Smooth muscle cell (in vitro differentiated cells): Measurements from ENCODE around the gene MR1. TPM values are rescaled to one million over a fixed set of nuclear protein-coding genes. Genes with fewer than 3 reads are reported as not detected.
A peak's percentile ranks its signal among the peaks of the same experiment; 100 is the strongest.

Source experiments
- DNase-seq: peaks from one replicate; lab custom pipeline; 2025; ENCODE audit not compliant: unreplicated experiment; lab: John Stamatoyannopoulos, UW
- H2AFZ ChIP-seq: fragments of 200-600 bp; sonication (generic); 2 replicates; pipeline ENCODE4 v1.6.0; 2016; ENCODE audit warnings: antibody characterized with exemption, low read depth, mild to moderate bottlenecking
- H3F3A ChIP-seq: fragments of 200-600 bp; sonication (generic); 2 replicates; pipeline ENCODE4 v1.6.0; 2017; ENCODE audit warnings: antibody characterized with exemption, low read depth
- H3K27ac ChIP-seq: fragments of 200-600 bp; sonication (generic); 2 replicates; pipeline ENCODE4 v1.5.1; 2016; ENCODE audit warnings: low read depth, mild to moderate bottlenecking
- H3K27me3 ChIP-seq: fragments of 200-600 bp; sonication (generic); 2 replicates; pipeline ENCODE4 v1.6.1; 2016; ENCODE audit warnings: low read depth, mild to moderate bottlenecking
- H3K36me3 ChIP-seq: fragments of 200-600 bp; sonication (generic); 2 replicates; pipeline ENCODE4 v1.5.1; 2016; ENCODE audit warnings: low read depth
- H3K4me1 ChIP-seq: fragments of 200-600 bp; sonication (generic); 2 replicates; pipeline ENCODE4 v1.5.1; 2016; ENCODE audit warnings: low read depth
- H3K4me2 ChIP-seq: fragments of 200-600 bp; sonication (generic); 2 replicates; pipeline ENCODE4 v1.6.0; 2016; ENCODE audit warnings: mild to moderate bottlenecking
- H3K4me3 ChIP-seq: fragments of 200-600 bp; sonication (generic); 2 replicates; pipeline ENCODE4 v1.5.1; 2016; ENCODE audit warnings: mild to moderate bottlenecking
- H3K79me2 ChIP-seq: fragments of 200-600 bp; sonication (generic); 2 replicates; pipeline ENCODE4 v1.6.0; 2016; ENCODE audit warnings: low read depth, mild to moderate bottlenecking
- H3K9ac ChIP-seq: fragments of 200-600 bp; sonication (generic); 2 replicates; pipeline ENCODE4 v1.6.0; 2016; ENCODE audit warnings: low read depth
- H3K9me3 ChIP-seq: fragments of 200-600 bp; sonication (generic); replicated peaks from 2 replicates; pipeline ENCODE4 v1.5.1; 2016; ENCODE audit warnings: low read depth
- H4K20me1 ChIP-seq: fragments of 200-600 bp; sonication (generic); 2 replicates; pipeline ENCODE4 v1.6.0; 2016; ENCODE audit warnings: low read depth
- WGBS: methylation state at CpG from one replicate; pipeline ENCODE4 v1.1.7; 2016; ENCODE audit warnings: low lambda C conversion rate; 5-methylcytosine and 5-hydroxymethylcytosine counted together
- polyA plus RNA-seq: library from polyadenylated mRNA; unstranded; fragments of >200 nt; fragmentation: Nextera tagmentation; extraction: Ambion mirVana; gene quantifications from 2 replicates; pipeline ENCODE4 v1.2.1, GENCODE V29; 2016
- total RNA-seq: library from RNA; depleted of rRNA; stranded (reverse); fragments of >200 nt; gene quantifications from 2 replicates; pipeline ENCODE4 v1.2.3, GENCODE V29; 2014
- TF ChIP-seq, protein P1 (sequence below): fragments of 200-600 bp; sonication (generic); IDR thresholded peaks from 2 replicates; pipeline ENCODE4 v1.5.1; 2017; ENCODE audit warnings: borderline replicate concordance, mild to moderate bottlenecking, antibody characterized with exemption; ENCODE audit not compliant: insufficient read depth, poor library complexity, severe bottlenecking

MR1 gene
- total and polyA plus RNA-seq, 2 experiments from 2014 or later = 0.26 to 2.1 TPM

DNA sequence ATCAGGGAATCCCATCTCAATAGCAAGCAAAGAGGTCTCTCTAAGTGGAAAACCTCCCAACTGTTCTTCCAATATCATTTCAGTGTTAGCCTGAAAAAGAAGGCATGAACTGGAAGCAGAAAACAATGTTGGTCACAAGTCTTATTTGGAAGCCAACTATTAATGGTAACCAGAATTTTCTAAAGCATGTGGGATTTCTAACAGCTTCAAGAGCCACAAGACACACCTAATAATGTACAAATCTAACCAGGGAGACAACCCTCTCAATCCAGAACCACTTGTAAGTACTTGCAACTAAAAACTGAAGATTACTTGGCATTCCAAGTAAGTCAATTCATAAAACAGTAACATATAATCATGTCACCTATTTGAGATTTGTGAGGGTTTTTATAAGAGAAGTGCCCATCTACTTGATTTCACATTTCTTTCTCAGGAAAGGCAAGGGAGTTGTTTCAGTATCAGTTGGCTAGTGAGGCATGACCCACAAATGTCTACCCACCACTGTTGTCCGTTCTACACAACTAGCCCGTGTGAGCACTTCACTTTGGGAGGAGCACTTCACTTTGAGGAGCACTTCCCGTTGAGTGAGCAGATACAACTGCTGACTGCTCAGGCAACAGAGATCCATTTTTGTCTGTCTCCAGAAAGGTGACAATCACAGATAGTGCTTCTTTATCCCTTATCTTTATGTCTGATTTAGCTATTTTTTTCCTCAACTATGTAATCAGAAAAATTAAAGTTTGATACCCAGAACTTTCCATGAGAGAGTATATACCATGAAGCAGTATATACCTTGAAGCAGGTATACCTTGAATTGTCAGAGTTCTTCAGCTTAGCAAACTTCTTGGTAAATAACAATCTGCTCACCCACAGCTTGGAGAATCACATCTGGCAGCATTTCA is 22.2 kb upstream of the MR1 start:
- 92% methylated on average over 3 of the region's 3 CpGs for WGBS
- Histone ChIP-seq H4K20me1 (peaks cover 98% of the 10 kb centered on the region), H3K27ac (peak overlapping the region; percentile 22), H3K79me2 (peaks cover 95% of the 10 kb centered on the region), H3F3A (no peaks in the 10 kb centered on the region), H3K27me3 (no peaks in the 10 kb centered on the region), H3K4me3 (no peak overlapping the region), H3K9me3 (no peaks in the 10 kb centered on the region), H3K4me1 (no peaks in the 10 kb centered on the region), H2AFZ (no peak overlapping the region), H3K9ac (no peak overlapping the region), H3K36me3 (no peaks in the 10 kb centered on the region), H3K4me2 (peak overlapping the region; percentile 11)
- DNase-seq = no peak
- TF ChIP-seq, protein P1, sequence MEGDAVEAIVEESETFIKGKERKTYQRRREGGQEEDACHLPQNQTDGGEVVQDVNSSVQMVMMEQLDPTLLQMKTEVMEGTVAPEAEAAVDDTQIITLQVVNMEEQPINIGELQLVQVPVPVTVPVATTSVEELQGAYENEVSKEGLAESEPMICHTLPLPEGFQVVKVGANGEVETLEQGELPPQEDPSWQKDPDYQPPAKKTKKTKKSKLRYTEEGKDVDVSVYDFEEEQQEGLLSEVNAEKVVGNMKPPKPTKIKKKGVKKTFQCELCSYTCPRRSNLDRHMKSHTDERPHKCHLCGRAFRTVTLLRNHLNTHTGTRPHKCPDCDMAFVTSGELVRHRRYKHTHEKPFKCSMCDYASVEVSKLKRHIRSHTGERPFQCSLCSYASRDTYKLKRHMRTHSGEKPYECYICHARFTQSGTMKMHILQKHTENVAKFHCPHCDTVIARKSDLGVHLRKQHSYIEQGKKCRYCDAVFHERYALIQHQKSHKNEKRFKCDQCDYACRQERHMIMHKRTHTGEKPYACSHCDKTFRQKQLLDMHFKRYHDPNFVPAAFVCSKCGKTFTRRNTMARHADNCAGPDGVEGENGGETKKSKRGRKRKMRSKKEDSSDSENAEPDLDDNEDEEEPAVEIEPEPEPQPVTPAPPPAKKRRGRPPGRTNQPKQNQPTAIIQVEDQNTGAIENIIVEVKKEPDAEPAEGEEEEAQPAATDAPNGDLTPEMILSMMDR = no peak

DNA sequence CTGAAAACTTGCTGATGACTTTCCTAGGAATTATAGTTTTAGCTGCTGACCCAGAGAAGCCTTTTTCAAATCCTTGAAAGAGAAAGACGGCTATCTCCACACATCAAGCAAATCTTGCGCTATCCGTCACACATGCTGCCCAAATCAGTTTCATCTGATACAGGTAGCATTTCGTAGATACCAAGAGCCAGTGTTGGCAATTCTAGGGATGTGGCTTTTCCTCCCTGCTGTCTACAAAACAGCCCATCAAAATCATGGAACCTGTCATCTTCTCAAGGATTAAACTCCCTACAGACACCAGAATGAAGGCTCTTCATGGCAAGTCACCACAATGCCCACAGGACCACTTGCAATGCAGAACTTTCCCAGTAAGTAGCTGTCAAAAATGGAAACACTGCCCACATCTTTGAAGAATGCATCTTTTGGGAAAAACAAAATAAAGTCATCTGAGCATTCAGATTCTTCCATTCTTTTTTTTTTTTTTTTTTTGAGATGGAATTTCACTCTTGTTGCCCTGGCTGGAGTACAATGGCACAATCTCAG is 21.5 kb upstream of the MR1 start:
- Histone ChIP-seq H3K27me3 (no peaks in the 10 kb centered on the region), H4K20me1 (peaks cover 98% of the 10 kb centered on the region), H3K79me2 (peaks cover 93% of the 10 kb centered on the region), H2AFZ (no peak overlapping the region), H3K27ac (no peak overlapping the region), H3K9ac (no peak overlapping the region), H3K4me3 (no peak overlapping the region), H3K4me2 (no peak overlapping the region), H3K9me3 (no peaks in the 10 kb centered on the region), H3K4me1 (no peaks in the 10 kb centered on the region), H3K36me3 (no peaks in the 10 kb centered on the region), H3F3A (no peaks in the 10 kb centered on the region)
- TF ChIP-seq, protein P1 = no peak
- no peak for DNase-seq
- 99% methylated on average over 4 of the region's 4 CpGs for whole genome bisulfite sequencing

DNA sequence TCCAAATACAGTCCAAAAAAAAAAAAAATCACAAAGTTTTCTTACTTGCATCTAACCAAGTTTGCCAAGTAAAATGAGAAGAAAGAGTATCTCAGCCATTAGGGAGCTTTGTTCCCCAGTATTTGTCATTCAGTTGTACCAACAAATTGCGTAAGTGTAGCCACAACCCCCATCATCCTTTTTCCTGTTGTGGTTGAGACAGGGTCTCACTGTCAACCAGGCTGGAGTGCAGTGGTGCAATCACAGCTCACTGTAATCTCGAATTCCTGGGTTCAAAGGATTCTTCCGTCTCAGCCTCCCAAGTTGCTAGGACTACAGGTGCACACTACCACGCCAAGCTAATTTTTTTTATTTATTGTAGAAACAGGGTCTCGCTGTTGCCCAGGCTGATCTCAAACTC is 20.6 kb upstream of the MR1 start:
- Histone ChIP-seq H4K20me1 (peaks cover 98% of the 10 kb centered on the region), H3K36me3 (no peaks in the 10 kb centered on the region), H3K4me2 (no peak overlapping the region), H3K79me2 (peaks cover 94% of the 10 kb centered on the region), H3F3A (no peaks in the 10 kb centered on the region), H3K4me1 (no peaks in the 10 kb centered on the region), H2AFZ (no peak overlapping the region), H3K27me3 (no peaks in the 10 kb centered on the region), H3K4me3 (no peak overlapping the region), H3K27ac (no peak overlapping the region), H3K9ac (no peak overlapping the region), H3K9me3 (no peaks in the 10 kb centered on the region)
- TF ChIP-seq, protein P1 = no peak
- WGBS = 87% methylated on average over 5 of the region's 5 CpGs
- DNase-seq = no peak
